Measurements from ENCODE around the gene CDYL2. TPM values are rescaled to one million over a fixed set of nuclear protein-coding genes. Genes with fewer than 3 reads are reported as not detected.
"Not testable (repeated sequence)": the region's sequence is repeated elsewhere in the genome, so short reads cannot be mapped to it uniquely, and the experiment has no call there.

The CDYL2 gene
- total and polyA plus RNA-seq, 4 donors = 0.46 to 12.8 (median 5.2) TPM

DNA sequence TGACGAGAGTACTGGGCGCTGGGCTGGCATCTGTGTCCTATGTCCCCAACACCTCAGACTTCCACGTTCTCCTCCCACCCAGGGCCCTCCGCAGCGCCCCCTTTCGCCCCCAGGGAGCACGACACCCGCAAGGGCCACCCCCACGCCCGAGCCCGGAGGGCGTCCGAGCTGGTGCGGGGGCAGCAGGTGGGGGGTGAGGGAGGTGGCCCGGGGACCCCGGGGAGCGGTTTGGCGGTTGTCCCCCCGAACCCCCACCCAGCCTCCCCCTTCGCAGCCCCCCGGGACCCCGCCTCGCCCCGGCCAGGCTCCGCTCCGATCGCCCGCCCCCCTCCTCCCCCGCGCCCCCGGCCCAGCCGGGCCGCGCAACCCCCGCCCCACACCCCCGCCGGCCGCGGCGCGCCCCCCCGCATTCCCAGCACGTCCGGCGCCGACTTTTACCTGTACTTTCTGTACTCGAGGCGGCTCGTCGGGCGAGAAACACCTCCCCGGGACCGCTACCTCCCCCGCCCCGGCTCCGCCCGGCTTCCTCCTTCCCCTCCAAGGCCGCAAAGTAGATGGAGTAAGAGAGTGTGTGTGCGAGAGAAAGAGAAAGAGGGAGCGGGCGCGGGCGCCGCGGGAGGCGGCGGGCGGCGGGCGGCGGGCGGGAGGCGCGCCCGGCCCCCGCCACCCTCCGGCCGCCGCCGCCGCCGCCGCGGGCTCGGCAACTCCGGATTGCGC, 901 bp downstream of the CDYL2 start:
- 5 to 16% methylated on average over 23 to 86 of the region's 87 CpGs for WGBS, 2 donors
- Histone ChIP-seq H3K4me3 (ENCODE audit: low read length in 2 of 2) (peak overlapping the region; percentile 61 to 67), H3K4me1 (ENCODE audit: control insufficient read depth in 1 of 2, insufficient read depth in 2 of 2, low read length in 2 of 2) (no peaks in the 10 kb centered on the region), H3K9me3 (ENCODE audit: control insufficient read depth, low read length) (no peaks in the 10 kb centered on the region), H3K27me3 (ENCODE audit: control insufficient read depth in 1 of 2, insufficient read depth in 2 of 2, low read length in 1 of 2) (no peaks in the 10 kb centered on the region), H3K27ac (ENCODE audit: low read depth in 1 of 2, low read length in 2 of 2) (no peak overlapping the region), H3K36me3 (ENCODE audit: control insufficient read depth in 1 of 2, insufficient read depth in 2 of 2, low read length in 1 of 2) (no peaks in the 10 kb centered on the region)
- ATAC-seq (ENCODE audit: low FRiP score) = no peak
- intact Hi-C loops (cut with DNase I) = no loop called here
- peak; percentile 55 to 78 for DNase-seq

- H3K4me3 ChIP-seq (ENCODE audit: low read length in 2 of 2) = no peak overlapping the region
- WGBS, 2 donors = 98 to 99% methylated on average over 7 of the region's 7 CpGs
- H3K36me3 ChIP-seq (ENCODE audit: control insufficient read depth in 1 of 2, insufficient read depth in 2 of 2, low read length in 1 of 2) = no peaks in the 10 kb centered on the region
- H3K9me3 ChIP-seq (ENCODE audit: control insufficient read depth, low read length) = no peaks in the 10 kb centered on the region
- DNase-seq (no peak), ATAC-seq (ENCODE audit: low FRiP score) (no peak)
- H3K27ac ChIP-seq (ENCODE audit: low read depth in 1 of 2, low read length in 2 of 2) = no peak overlapping the region
- no peaks in the 10 kb centered on the region for H3K27me3 ChIP-seq (ENCODE audit: control insufficient read depth in 1 of 2, insufficient read depth in 2 of 2, low read length in 1 of 2)
- no peaks in the 10 kb centered on the region for H3K4me1 ChIP-seq (ENCODE audit: control insufficient read depth in 1 of 2, insufficient read depth in 2 of 2, low read length in 2 of 2)
- intact Hi-C loops (cut with DNase I) = no loop called here
These were observed 1.5 kb downstream of the CDYL2 start for GRCh38 chr16:80802902-80803301.

GRCh38 chr16:80802138-80802537, 2.3 kb downstream of the CDYL2 start:
- no peak for DNase-seq
- WGBS, 2 donors = 95 to 99% methylated on average over 4 of the region's 4 CpGs
- Histone ChIP-seq H3K9me3 (ENCODE audit: control insufficient read depth, low read length) (no peaks in the 10 kb centered on the region), H3K27me3 (ENCODE audit: control insufficient read depth in 1 of 2, insufficient read depth in 2 of 2, low read length in 1 of 2) (no peaks in the 10 kb centered on the region), H3K4me1 (ENCODE audit: control insufficient read depth in 1 of 2, insufficient read depth in 2 of 2, low read length in 2 of 2) (no peaks in the 10 kb centered on the region), H3K27ac (ENCODE audit: low read depth in 1 of 2, low read length in 2 of 2) (no peak overlapping the region), H3K4me3 (ENCODE audit: low read length in 2 of 2) (no peak overlapping the region), H3K36me3 (ENCODE audit: control insufficient read depth in 1 of 2, insufficient read depth in 2 of 2, low read length in 1 of 2) (no peaks in the 10 kb centered on the region)
- ATAC-seq (ENCODE audit: low FRiP score) = no peak
- intact Hi-C loops (cut with DNase I) = no loop called here

DNA sequence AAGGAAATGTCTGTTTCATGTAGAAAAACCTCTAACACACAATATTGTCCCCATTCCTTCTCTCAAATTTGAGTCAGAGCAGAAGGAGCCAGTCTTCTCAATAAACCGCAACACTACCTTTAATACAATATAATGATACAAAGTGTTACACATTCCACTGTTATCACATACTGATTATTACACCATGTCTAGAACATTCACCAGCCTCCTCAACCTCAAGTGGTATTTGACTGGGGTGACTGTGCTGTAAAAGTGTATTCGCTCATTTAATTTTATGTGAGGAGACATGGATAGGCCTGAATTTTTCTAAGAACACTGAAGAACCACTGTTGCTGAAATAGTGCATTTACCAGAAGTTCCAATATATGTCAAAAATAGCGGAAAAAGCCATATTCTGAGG, 10.3 kb downstream of the CDYL2 start:
- DNase-seq (no peak), ATAC-seq (ENCODE audit: low FRiP score) (no peak)
- H3K9me3 ChIP-seq (ENCODE audit: control insufficient read depth, low read length) = no peaks in the 10 kb centered on the region
- intact Hi-C loops (cut with DNase I) = no loop called here
- no peak overlapping the region for H3K27ac ChIP-seq (ENCODE audit: low read depth in 1 of 2, low read length in 2 of 2)
- no peak overlapping the region for H3K4me3 ChIP-seq (ENCODE audit: low read length in 2 of 2)
- WGBS, 2 donors = 98% methylated on average over 3 of the region's 3 CpGs
- H3K27me3 ChIP-seq (ENCODE audit: control insufficient read depth in 1 of 2, insufficient read depth in 2 of 2, low read length in 1 of 2) = no peaks in the 10 kb centered on the region
- H3K4me1 ChIP-seq (ENCODE audit: control insufficient read depth in 1 of 2, insufficient read depth in 2 of 2, low read length in 2 of 2) = peaks cover 0 to 2% of the 10 kb centered on the region in 2 donors
- H3K36me3 ChIP-seq (ENCODE audit: control insufficient read depth in 1 of 2, insufficient read depth in 2 of 2, low read length in 1 of 2) = no peaks in the 10 kb centered on the region

DNA sequence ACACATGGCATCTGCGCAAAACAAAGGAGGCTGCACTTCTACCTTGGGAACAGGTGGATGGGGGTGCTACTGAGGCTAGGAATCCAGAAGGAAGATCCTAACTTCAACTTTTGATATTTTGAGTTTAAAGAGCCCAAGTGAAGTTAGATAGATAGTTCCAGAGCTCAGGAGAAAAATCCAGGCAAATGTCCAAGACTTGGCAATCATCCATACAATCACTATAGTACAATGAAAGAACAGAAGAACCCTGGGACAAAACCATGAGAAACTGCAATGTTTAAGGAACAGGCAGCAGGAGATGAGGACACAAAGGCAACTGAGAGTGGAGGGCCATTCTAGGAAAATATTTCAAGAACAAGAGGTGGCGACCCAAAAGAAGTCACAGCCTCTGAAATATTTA, 12.4 kb downstream of the CDYL2 start:
- Histone ChIP-seq H3K27ac (ENCODE audit: low read depth in 1 of 2, low read length in 2 of 2) (no peak overlapping the region), H3K9me3 (ENCODE audit: control insufficient read depth, low read length) (no peaks in the 10 kb centered on the region), H3K4me3 (ENCODE audit: low read length in 2 of 2) (no peak overlapping the region), H3K4me1 (ENCODE audit: control insufficient read depth in 1 of 2, insufficient read depth in 2 of 2, low read length in 2 of 2) (peaks cover 0 to 2% of the 10 kb centered on the region in 2 donors), H3K36me3 (ENCODE audit: control insufficient read depth in 1 of 2, insufficient read depth in 2 of 2, low read length in 1 of 2) (no peaks in the 10 kb centered on the region), H3K27me3 (ENCODE audit: control insufficient read depth in 1 of 2, insufficient read depth in 2 of 2, low read length in 1 of 2) (no peaks in the 10 kb centered on the region)
- 90 to 95% methylated on average over 2 of the region's 2 CpGs for WGBS, 2 donors
- no peak for DNase-seq
- ATAC-seq (ENCODE audit: low FRiP score) = no peak
- intact Hi-C loops (cut with DNase I) = no loop called here

DNA sequence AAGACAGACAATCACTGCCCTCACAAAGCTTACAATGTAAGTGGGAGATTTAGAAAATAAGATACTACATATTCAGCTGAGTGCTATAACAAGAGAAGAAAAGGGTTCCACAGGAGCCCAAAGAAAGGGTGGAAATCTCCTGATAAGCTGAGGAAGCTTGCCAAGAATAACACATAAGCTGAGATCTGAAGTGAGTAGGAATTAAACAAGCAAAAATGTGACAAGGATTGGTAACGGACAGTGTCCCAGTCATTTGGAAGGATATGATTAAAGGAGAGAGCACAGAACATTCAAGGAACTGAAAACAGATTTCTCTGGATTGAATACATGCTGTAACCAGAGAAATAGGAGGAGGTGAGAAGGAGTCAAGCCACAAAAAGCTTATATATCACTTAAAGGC, 13.0 kb downstream of the CDYL2 start:
- Histone ChIP-seq H3K36me3 (ENCODE audit: control insufficient read depth in 1 of 2, insufficient read depth in 2 of 2, low read length in 1 of 2) (no peaks in the 10 kb centered on the region), H3K9me3 (ENCODE audit: control insufficient read depth, low read length) (no peaks in the 10 kb centered on the region), H3K27me3 (ENCODE audit: control insufficient read depth in 1 of 2, insufficient read depth in 2 of 2, low read length in 1 of 2) (no peaks in the 10 kb centered on the region), H3K4me1 (ENCODE audit: control insufficient read depth in 1 of 2, insufficient read depth in 2 of 2, low read length in 2 of 2) (peaks cover 0 to 2% of the 10 kb centered on the region in 2 donors), H3K4me3 (ENCODE audit: low read length in 2 of 2) (no peak overlapping the region), H3K27ac (ENCODE audit: low read depth in 1 of 2, low read length in 2 of 2) (no peak overlapping the region)
- DNase-seq (no peak), ATAC-seq (ENCODE audit: low FRiP score) (no peak)
- intact Hi-C loops (cut with DNase I) = no loop called here
- 29 to 34% methylated on average over 1 of the region's 1 CpG for whole genome bisulfite sequencing, 2 donors

- H3K4me3 ChIP-seq (ENCODE audit: low read length in 2 of 2) = no peak overlapping the region
- H3K27ac ChIP-seq (ENCODE audit: low read depth in 1 of 2, low read length in 2 of 2) = no peak overlapping the region
- H3K4me1 ChIP-seq (ENCODE audit: control insufficient read depth in 1 of 2, insufficient read depth in 2 of 2, low read length in 2 of 2) = no peaks in the 10 kb centered on the region
- 87 to 95% methylated on average over 5 of the region's 5 CpGs for WGBS, 2 donors
- no peaks in the 10 kb centered on the region for H3K27me3 ChIP-seq (ENCODE audit: control insufficient read depth in 1 of 2, insufficient read depth in 2 of 2, low read length in 1 of 2)
- DNase-seq (no peak), ATAC-seq (ENCODE audit: low FRiP score) (no peak)
- intact Hi-C loops (cut with DNase I) = no loop called here
- H3K9me3 ChIP-seq (ENCODE audit: control insufficient read depth, low read length) = no peaks in the 10 kb centered on the region
- H3K36me3 ChIP-seq (ENCODE audit: control insufficient read depth in 1 of 2, insufficient read depth in 2 of 2, low read length in 1 of 2) = no peaks in the 10 kb centered on the region
These were observed 13.6 kb downstream of the CDYL2 start for GRCh38 chr16:80790751-80791150.

DNA sequence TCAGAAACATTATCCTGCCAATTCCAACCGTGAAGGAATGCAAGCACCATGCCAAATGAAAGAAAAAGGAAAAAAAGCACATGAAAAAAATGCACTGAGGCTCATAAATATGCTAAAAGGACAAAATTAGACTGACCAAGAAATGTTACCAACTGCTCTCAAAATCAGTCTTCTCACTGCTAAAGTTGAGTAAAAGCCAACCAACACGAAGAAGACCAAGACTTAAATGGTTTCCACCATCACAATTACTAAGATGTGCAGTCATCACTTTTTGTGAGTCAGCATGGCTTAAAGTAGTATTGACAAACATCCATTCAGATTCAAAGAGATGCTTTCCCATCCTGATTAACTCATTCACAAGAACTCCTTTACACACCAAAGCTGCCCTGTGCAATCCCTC, 16.4 kb downstream of the CDYL2 start:
- intact Hi-C loops (cut with DNase I) = no loop called here
- Histone ChIP-seq H3K4me3 (ENCODE audit: low read length in 2 of 2) (no peak overlapping the region), H3K27ac (ENCODE audit: low read depth in 1 of 2, low read length in 2 of 2) (no peak overlapping the region), H3K27me3 (ENCODE audit: control insufficient read depth in 1 of 2, insufficient read depth in 2 of 2, low read length in 1 of 2) (no peaks in the 10 kb centered on the region), H3K36me3 (ENCODE audit: control insufficient read depth in 1 of 2, insufficient read depth in 2 of 2, low read length in 1 of 2) (no peaks in the 10 kb centered on the region), H3K9me3 (ENCODE audit: control insufficient read depth, low read length) (no peaks in the 10 kb centered on the region), H3K4me1 (ENCODE audit: control insufficient read depth in 1 of 2, insufficient read depth in 2 of 2, low read length in 2 of 2) (no peaks in the 10 kb centered on the region)
- ATAC-seq (ENCODE audit: low FRiP score) (no peak), DNase-seq (no peak)
- WGBS, 2 donors = 0 to 3% methylated on average over 2 of the region's 2 CpGs

DNA sequence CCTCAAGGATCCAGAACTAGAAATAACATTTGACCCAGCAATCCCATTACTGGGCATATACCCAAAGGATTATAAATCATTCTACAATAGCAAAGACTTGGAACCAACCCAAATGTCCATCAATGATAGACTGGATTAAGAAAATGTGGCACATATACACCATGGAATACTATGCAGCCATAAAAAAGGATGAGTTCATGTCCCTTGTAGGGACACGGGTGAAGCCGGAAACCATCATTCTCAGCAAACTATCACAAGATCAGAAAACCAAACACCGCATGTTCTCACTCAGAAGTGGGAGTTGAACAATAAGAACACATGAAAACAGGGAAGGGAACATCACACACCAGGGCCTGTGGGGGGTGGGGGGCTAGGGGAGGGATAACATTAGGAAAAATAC, 17.8 kb downstream of the CDYL2 start:
- H3K27me3 ChIP-seq (ENCODE audit: control insufficient read depth in 1 of 2, insufficient read depth in 2 of 2, low read length in 1 of 2); H3K9me3 ChIP-seq (ENCODE audit: control insufficient read depth, low read length); intact Hi-C loops (cut with DNase I); H3K4me1 ChIP-seq (ENCODE audit: control insufficient read depth in 1 of 2, insufficient read depth in 2 of 2, low read length in 2 of 2); DNase-seq; ATAC-seq (ENCODE audit: low FRiP score); H3K4me3 ChIP-seq (ENCODE audit: low read length in 2 of 2); H3K27ac ChIP-seq (ENCODE audit: low read depth in 1 of 2, low read length in 2 of 2); H3K36me3 ChIP-seq (ENCODE audit: control insufficient read depth in 1 of 2, insufficient read depth in 2 of 2, low read length in 1 of 2): not testable (repeated sequence)
- WGBS, 2 donors = 89 to 98% methylated on average over 3 of the region's 3 CpGs

All from aorta (tissue), 5 donors.